Right cardiac atrium (tissue), 5 donors: ENCODE measurements around the gene SLC9A9. TPM values are rescaled to one million over a fixed set of nuclear protein-coding genes. Genes with fewer than 3 reads are reported as not detected.
A peak's percentile ranks its signal among the peaks of the same experiment; 100 is the strongest.

Source experiments
- ATAC-seq, 2 donors: fragments of 200-7000 bp; cut with Tn5 transposase; one replicate each; pipeline versions ENCODE4 v1.8.0 to v1.9.1; 2020; ENCODE audit warnings: moderate library complexity in 2 of 2, mild to moderate bottlenecking in 1 of 2
- DNase-seq, 3 donors: peaks; one replicate each; pipeline ENCODE4 v3.0.0-alpha.2; 2020
- H3K27ac ChIP-seq: one replicate; pipeline ENCODE4 v1.5.1; 2013; ENCODE audit warnings: mild to moderate bottlenecking, low read length, control low read depth, moderate library complexity
- H3K27me3 ChIP-seq: one replicate; pipeline ENCODE4 v1.6.1; 2013; ENCODE audit not compliant: control insufficient read depth, insufficient read depth
- H3K4me1 ChIP-seq: one replicate; pipeline ENCODE4 v1.6.1; 2013; ENCODE audit warnings: low read length; ENCODE audit not compliant: control insufficient read depth, insufficient read depth
- H3K4me3 ChIP-seq: one replicate; pipeline ENCODE4 v1.5.1; 2013; ENCODE audit warnings: low read length, control low read depth
- H3K9me3 ChIP-seq: one replicate; pipeline ENCODE4 v1.6.1; 2013; ENCODE audit warnings: low read length; ENCODE audit not compliant: control insufficient read depth
- WGBS: extraction: QIAGEN DNeasy Blood & Tissue Kit; methylation state at CpG from one replicate; pipeline ENCODE4 v1.1.7; 2013; 5-methylcytosine and 5-hydroxymethylcytosine counted together
- intact Hi-C, 4 donors: fragments of 100-400 bp; cut with DNase I; formaldehyde crosslinking; loops; one replicate each; pipeline versions ENCODE4 v1.11.0 to v1.14.0; 2022 to 2023
- polyA plus RNA-seq: library from polyadenylated mRNA; stranded (reverse); fragments of 200-250 nt; gene quantifications from one replicate; pipeline ENCODE4 v1.2.3, GENCODE V29; 2013
- total RNA-seq, 4 donors: library from RNA; stranded (reverse); fragmentation: NEBNext Ultra II Directional; extraction: Animal tissue kit (Norgen Biotek cat#: 25700); gene quantifications; one replicate each; pipeline ENCODE4 v1.2.1, GENCODE V29; 2021
- donor health status: healthy with polysubstance abuse.
- donor health status: DM: no; HTN: yes; CAD: no.
- donor health status: DM: no; HTN: no; CAD: no.
- donor health status: DM: no; HTN: yes; CAD: no; lungs with severe emphysema.
- donor health status: DM: yes; HTN: yes; CAD: no.

Gene SLC9A9
- total and polyA plus RNA-seq, 5 donors = 3.6 to 14.9 (median 9.2) TPM

DNA sequence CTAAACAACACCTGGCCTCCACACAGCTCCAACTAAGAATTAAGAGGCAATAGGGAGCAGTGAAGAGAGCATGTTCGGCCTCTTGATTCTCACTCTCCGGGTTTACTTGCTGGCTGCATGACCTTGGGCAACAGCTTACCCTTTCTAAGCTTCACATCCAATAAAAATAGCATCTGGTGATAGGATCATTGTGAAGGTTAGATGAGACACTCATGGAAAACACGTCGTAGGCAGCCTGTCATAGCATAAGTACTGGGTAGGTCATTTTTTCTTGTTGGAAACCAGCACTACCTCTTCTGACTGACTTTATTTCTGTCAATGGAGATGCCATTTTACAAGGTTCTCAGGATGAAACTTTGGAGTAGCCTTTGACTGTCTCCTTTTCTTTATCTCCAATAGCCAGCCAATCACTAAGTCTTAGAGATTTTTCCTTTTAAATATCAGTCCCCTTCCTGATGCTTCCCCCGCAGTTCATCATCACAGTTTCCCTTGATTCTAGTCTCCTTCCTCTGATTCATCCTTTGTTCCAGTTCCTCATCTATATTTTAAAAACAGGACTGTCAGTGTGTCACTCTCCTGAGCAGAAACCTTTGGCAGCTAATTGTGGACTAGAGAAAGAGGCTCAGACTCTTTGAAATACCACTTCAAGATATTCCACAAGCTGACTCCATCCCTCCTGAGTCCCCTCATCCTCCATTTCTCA lies 271.5 kb downstream of the SLC9A9 start:
- intact Hi-C loops = no loop called here
- Histone ChIP-seq H3K27me3 (no peaks in the 10 kb centered on the region), H3K4me1 (no peaks in the 10 kb centered on the region), H3K27ac (no peak overlapping the region), H3K4me3 (no peak overlapping the region), H3K9me3 (no peaks in the 10 kb centered on the region)
- DNase-seq (no peak), ATAC-seq (no peak)
- 77% methylated on average over 5 of the region's 5 CpGs for WGBS

DNA sequence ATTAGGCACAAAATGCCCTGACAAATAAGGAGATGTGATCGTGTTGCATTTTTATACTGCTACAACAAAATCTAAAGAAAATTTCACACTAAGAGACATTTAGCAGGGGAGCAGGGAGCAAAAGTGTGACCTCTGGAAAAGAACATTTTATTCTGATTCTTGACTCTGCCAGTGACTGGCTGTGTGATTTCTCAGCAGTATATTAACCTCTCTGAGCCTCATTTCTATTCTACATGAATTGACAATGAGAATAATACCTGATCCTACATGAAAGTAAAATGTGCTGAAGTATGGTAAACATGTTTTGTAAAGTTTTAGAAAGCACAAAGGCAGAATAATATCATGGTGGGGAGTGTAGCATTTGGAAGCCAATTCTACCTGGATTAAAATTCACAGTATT lies 273.3 kb downstream of the SLC9A9 start:
- intact Hi-C loops = no loop called here
- ATAC-seq = no peak
- no peaks in the 10 kb centered on the region for H3K27me3 ChIP-seq
- no peak overlapping the region for H3K27ac ChIP-seq
- WGBS = 97% methylated on average over 1 of the region's 1 CpG
- no peak for DNase-seq
- no peak overlapping the region for H3K4me3 ChIP-seq
- no peaks in the 10 kb centered on the region for H3K9me3 ChIP-seq
- no peaks in the 10 kb centered on the region for H3K4me1 ChIP-seq

DNA sequence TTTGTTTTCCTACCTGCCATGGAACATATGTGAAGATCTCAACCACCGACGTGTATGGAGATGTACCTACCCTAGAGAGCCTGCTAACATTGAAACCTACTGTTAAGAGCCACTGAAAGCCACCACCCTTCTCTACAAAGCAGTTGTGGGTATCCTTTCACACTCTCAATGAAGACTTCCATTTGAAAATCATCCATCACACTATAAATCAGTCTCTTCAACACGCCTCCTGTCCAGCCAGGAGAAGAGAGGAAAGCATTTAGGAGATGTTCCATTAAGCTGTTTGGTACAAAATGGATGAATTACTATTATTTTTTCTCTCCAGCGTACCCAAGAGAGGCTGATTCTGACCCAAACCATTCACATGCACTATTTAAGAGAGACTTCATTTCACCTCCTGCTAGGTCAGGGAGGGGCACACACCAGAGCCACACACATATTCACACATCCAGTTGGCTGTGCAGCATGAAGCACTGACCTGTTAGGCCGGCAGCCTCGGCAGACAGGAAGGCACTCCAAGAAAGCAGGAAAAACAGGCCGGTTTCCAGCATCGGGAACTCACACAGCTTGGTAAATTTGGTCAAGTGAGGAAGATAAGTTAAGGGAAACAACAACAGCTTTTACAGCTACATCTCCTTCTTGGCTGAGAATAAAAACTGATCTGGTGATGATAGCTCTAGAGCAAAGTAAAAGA lies 274.5 kb downstream of the SLC9A9 start:
- H3K27me3 ChIP-seq = no peaks in the 10 kb centered on the region
- peak in 1 of 3 donors; percentile 45 for DNase-seq
- WGBS = 72% methylated on average over 8 of the region's 8 CpGs

DNA sequence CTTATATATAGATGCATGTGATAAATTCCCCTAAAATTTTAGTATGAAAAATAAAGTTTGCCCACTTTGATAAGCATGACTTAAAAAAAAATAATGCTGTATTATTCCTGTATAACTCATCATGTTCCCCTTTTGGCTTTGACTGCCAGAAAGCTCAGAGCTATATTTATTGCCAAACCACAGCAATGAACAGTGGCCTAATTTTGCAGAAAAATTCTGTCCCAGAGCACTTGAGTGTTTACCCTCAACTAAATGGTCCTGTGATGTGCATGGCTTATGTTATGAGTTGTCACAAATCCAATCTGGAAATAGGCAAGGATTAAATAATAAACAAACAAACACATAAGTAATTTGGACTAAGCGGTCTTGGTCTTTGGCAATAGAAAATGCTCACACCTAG lies 276.7 kb downstream of the SLC9A9 start:
- Histone ChIP-seq H3K4me1 (no peaks in the 10 kb centered on the region), H3K27ac (no peak overlapping the region), H3K9me3 (no peaks in the 10 kb centered on the region), H3K27me3 (no peaks in the 10 kb centered on the region), H3K4me3 (no peak overlapping the region)
- 73% methylated on average over 1 of the region's 1 CpG for WGBS
- intact Hi-C loops = no loop called here
- no peak for ATAC-seq
- no peak for DNase-seq

More for the DNA sequence above, 274.5 kb downstream of the SLC9A9 start:
- Histone ChIP-seq H3K9me3 (no peaks in the 10 kb centered on the region), H3K27ac (no peak overlapping the region), H3K4me3 (no peak overlapping the region), H3K4me1 (no peaks in the 10 kb centered on the region)
- intact Hi-C loops = no loop called here
- ATAC-seq = peak in 1 of 2 donors; percentile 36

DNA sequence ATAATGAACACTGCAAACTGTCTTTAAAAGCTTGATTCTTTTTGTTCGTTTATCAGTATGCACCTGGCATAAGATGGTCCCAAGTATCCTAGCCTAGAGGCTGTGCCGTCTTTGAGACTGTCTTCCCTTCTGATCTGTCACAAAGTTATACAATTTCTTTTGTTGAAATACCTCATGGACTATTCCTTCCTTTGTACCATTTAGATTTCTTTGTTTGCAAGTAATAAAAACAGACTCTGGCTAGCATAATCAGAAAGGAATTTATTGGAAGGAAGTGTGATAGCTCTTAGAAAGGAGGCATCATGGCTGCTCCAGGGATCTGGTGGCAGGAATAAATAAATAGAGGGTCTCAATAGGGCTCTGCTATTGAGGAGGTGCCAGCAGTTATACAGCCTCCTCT lies 280.4 kb downstream of the SLC9A9 start:
- Histone ChIP-seq H3K4me3 (no peak overlapping the region), H3K9me3 (no peaks in the 10 kb centered on the region), H3K27ac (no peak overlapping the region), H3K4me1 (no peaks in the 10 kb centered on the region), H3K27me3 (no peaks in the 10 kb centered on the region)
- DNase-seq = no peak
- 83% methylated on average over 2 of the region's 2 CpGs for WGBS
- intact Hi-C loops = no loop called here
- ATAC-seq = no peak

DNA sequence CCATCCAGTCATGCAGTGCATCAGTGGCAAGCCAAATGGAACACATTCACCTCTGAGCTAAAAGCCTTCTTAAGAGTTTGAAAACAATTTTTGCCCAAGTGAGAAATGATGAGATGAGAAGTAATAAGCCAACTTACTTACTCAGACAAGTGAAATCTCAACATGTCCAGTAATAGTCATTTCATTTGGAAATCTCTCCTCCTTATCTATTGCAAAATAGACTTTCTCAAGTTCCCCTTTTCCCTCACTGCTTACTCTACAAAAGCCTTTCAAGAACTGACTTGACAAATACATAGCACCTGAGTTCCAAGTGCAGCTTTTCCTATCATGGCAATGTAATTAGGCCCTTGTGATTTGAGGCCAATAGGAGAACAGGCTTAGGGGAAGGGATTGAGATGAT lies 282.3 kb downstream of the SLC9A9 start:
- no peak overlapping the region for H3K4me3 ChIP-seq
- H3K27me3 ChIP-seq = no peaks in the 10 kb centered on the region
- DNase-seq (no peak), ATAC-seq (peak; percentile 31 to 51)
- H3K27ac ChIP-seq = no peak overlapping the region
- intact Hi-C loops = no loop called here
- H3K9me3 ChIP-seq = no peaks in the 10 kb centered on the region
- no peaks in the 10 kb centered on the region for H3K4me1 ChIP-seq

DNA sequence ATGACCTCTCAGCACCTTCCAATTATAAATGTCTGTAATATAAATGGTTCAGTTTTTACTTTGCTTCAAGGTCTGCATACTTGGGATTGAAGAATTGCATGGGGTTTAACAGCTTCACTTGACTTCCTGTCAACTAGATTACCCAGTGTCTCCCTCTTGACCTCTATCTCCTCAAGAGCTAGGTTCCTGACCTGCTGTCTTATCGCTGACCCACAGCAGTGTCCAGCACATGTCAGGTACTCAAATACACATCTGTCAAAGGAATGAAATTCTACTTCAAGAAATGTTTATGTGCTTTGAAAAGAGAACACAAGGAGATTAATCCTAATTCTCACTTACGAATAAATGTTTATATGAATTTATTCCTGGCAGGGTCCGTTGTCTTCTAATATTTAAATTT lies 284.5 kb downstream of the SLC9A9 start:
- DNase-seq = no peak
- intact Hi-C loops = no loop called here
- Histone ChIP-seq H3K4me1 (no peaks in the 10 kb centered on the region), H3K27me3 (no peaks in the 10 kb centered on the region), H3K4me3 (no peak overlapping the region), H3K27ac (no peak overlapping the region), H3K9me3 (no peaks in the 10 kb centered on the region)
- 78% methylated on average over 3 of the region's 3 CpGs for WGBS
- ATAC-seq = no peak

DNA sequence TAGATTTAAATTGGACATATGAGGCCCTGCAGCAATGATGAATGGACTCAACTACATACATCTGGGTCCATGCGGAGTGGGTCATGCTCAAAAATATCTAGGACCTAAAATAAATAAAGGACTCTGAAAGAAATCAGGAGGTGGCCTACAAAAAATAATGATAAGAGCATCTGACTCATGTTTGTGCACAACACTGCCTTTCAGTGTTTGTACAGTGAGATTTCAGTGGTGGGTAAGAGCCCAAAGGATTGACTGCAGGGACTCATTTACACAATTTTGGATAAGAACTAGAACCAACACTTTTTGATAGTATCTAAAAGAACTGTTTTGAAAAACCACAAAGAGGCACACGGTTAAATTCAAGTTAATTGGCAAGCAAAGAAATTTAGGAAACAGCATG lies 285.5 kb downstream of the SLC9A9 start:
- intact Hi-C loops = no loop called here
- Histone ChIP-seq H3K27me3 (no peaks in the 10 kb centered on the region), H3K9me3 (no peaks in the 10 kb centered on the region), H3K27ac (no peak overlapping the region), H3K4me1 (no peaks in the 10 kb centered on the region), H3K4me3 (no peak overlapping the region)
- WGBS = 52% methylated on average over 2 of the region's 2 CpGs
- peak in 1 of 2 donors; percentile 41 for ATAC-seq
- no peak for DNase-seq

DNA sequence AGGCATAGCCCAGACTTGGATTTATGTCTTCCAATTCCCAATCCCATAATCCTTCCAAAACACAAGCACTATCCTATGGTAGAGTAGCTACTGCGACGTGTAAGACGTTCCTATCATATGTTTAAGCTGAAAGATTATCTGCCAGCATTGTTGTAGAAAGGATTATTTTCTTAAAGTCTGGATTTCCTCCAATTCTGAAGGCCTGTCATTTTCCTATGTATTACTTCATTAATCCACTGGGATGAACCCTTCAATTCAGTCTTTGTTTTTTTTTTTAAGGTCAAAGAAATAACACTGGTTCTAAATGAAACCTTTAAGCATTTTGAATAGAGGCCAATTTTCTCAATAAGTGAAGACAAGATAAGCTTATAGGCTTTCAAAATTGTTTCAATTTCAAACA lies 289.0 kb downstream of the SLC9A9 start:
- H3K27me3 ChIP-seq = no peaks in the 10 kb centered on the region
- DNase-seq (no peak), ATAC-seq (no peak)
- H3K4me3 ChIP-seq = no peak overlapping the region
- no peaks in the 10 kb centered on the region for H3K9me3 ChIP-seq
- intact Hi-C loops = no loop called here
- H3K4me1 ChIP-seq = no peaks in the 10 kb centered on the region
- 58% methylated on average over 3 of the region's 3 CpGs for WGBS
- H3K27ac ChIP-seq = no peak overlapping the region

DNA sequence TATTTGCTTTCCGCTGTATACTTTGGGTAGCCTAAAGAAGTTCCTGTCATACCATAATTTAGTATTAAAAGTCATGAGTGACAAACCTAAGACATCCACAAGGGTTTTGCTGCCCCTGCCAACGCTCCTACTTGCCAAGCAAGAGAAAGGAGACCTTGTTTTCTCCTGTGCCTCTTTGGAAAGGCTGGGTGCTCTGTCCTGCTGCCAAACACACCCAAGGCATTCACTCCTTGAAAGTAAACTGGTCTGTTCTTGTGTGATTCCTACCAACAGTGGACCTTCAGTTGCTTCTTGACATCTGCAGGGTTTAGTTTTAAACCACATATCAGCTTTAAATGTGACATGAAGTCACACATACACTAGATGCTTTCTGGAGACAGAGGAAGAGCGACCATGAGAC lies 295.4 kb downstream of the SLC9A9 start:
- DNase-seq = no peak
- no peak overlapping the region for H3K27ac ChIP-seq
- WGBS = 92% methylated on average over 3 of the region's 3 CpGs
- H3K4me1 ChIP-seq = peaks cover 1% of the 10 kb centered on the region
- H3K4me3 ChIP-seq = no peak overlapping the region
- intact Hi-C loops = no loop called here
- no peaks in the 10 kb centered on the region for H3K27me3 ChIP-seq
- ATAC-seq = no peak
- no peaks in the 10 kb centered on the region for H3K9me3 ChIP-seq

DNA sequence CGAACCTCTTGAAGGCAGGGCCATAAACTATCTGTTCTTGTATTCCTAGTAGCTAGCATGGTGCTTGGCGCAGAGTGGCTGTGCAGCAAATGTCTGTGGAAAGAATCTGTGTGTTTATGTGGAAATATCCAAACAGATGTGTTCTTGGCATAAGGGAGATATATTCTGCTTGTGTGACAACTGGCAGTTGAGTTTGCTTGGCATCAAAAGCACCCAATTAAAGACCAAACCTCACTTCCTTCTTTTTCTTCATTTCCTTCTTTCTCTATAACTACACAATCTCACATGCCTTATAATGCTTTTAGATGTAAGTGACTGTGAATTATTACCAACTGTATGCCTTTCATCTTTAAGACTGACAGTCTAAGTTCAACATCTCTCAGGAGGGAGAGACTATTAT lies 296.5 kb downstream of the SLC9A9 start:
- DNase-seq (no peak), ATAC-seq (no peak)
- H3K4me1 ChIP-seq = peaks cover 1% of the 10 kb centered on the region
- no peak overlapping the region for H3K27ac ChIP-seq
- no peak overlapping the region for H3K4me3 ChIP-seq
- intact Hi-C loops = no loop called here
- WGBS = 95% methylated on average over 2 of the region's 2 CpGs
- no peaks in the 10 kb centered on the region for H3K27me3 ChIP-seq
- H3K9me3 ChIP-seq = no peaks in the 10 kb centered on the region
